HG03565 (cell line): ENCODE measurements around the gene LSM14B.
"Not testable (repeated sequence)": the region's sequence is repeated elsewhere in the genome, so short reads cannot be mapped to it uniquely, and the experiment has no call there.

ENCODE experiments used
- ATAC-seq: cut with Tn5 transposase; IDR thresholded peaks from one replicate; pipeline ENCODE4 v1.9.1; 2021; ENCODE audit warnings: mild to moderate bottlenecking, moderate library complexity; ENCODE audit not compliant: unreplicated experiment

The LSM14B gene

GRCh38 chr20:62143957-62144825, 21.9 kb downstream of the LSM14B start:
- ATAC-seq: no peak

- ATAC-seq: no peak
Measured at GRCh38 chr20:62145688-62146018, 23.4 kb downstream of the LSM14B start.

GRCh38 chr20:62146019-62146755, 23.9 kb downstream of the LSM14B start:
- no peak for ATAC-seq

GRCh38 chr20:62147125-62147524, 24.9 kb downstream of the LSM14B start:
- ATAC-seq: no peak

- no peak for ATAC-seq
Measured at GRCh38 chr20:62147528-62147927, 25.3 kb downstream of the LSM14B start.

GRCh38 chr20:62148383-62148782, 26.1 kb downstream of the LSM14B start:
- not testable (repeated sequence) for ATAC-seq

GRCh38 chr20:62148908-62149314, 26.6 kb downstream of the LSM14B start:
- no peak for ATAC-seq

- ATAC-seq: no peak
Measured at GRCh38 chr20:62149532-62150309, 27.4 kb downstream of the LSM14B start.

- no peak for ATAC-seq
Measured at GRCh38 chr20:62150310-62150575, 28.0 kb downstream of the LSM14B start.

- ATAC-seq: no peak
Measured at GRCh38 chr20:62151225-62151624, 28.9 kb downstream of the LSM14B start.

- ATAC-seq: no peak
Measured at GRCh38 chr20:62151835-62152364, 29.6 kb downstream of the LSM14B start.

GRCh38 chr20:62155428-62156253, 33.4 kb downstream of the LSM14B start:
- ATAC-seq: no peak

- no peak for ATAC-seq
Measured at GRCh38 chr20:62156254-62156556, 33.9 kb downstream of the LSM14B start.

GRCh38 chr20:62156592-62157386, 34.5 kb downstream of the LSM14B start:
- ATAC-seq: no peak

- no peak for ATAC-seq
Measured at GRCh38 chr20:62157387-62158087, 35.3 kb downstream of the LSM14B start.

- no peak for ATAC-seq
Measured at GRCh38 chr20:62158088-62158400, 35.8 kb downstream of the LSM14B start.

GRCh38 chr20:62158541-62158940, 36.3 kb downstream of the LSM14B start:
- ATAC-seq: no peak

- no peak for ATAC-seq
Measured at GRCh38 chr20:62159052-62159451, 36.8 kb downstream of the LSM14B start.

- peak; percentile 42 for ATAC-seq
Measured at GRCh38 chr20:62159839-62160238, 37.6 kb downstream of the LSM14B start.

- ATAC-seq: no peak
Measured at GRCh38 chr20:62160253-62160652, 38.0 kb downstream of the LSM14B start.
